ENCODE measurements around the gene COPZ1. TPM values are rescaled to one million over a fixed set of nuclear protein-coding genes. Genes with fewer than 3 reads are reported as not detected.

COPZ1 gene
- total RNA-seq, 1 donor from 2014 or later = 129 TPM

DNA sequence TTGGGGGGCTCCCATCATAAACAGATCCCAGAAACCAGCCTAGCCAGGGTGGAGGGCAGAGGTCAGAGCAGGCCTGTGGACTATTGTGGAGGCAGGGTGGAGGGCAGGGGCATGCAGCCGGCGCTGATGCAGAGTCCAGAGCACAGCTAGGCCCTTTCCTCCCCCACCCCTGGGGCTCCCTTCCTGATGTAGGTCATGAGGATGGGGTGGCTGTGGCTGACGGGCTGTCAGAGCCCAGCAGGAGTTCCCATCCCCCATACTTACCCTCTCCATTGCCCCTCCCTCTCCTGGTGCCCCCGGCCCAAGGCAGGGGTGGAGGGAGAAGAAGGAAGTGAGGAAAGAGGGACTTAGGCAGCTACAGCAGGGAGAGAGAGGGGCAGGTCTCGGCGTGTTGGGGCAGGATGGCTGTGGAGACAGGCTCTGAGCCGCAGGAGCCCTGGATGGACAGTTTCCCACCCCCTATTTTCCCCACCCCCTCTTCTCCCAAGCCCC is 65.3 kb downstream of the COPZ1 start:
- no peak for DNase-seq
- no peaks in the 10 kb centered on the region for H3K9me3 ChIP-seq
- H3K4me3 ChIP-seq = no peak overlapping the region
- H3K27me3 ChIP-seq (ENCODE audit: low read depth) = no peaks in the 10 kb centered on the region
- intact Hi-C loops (cut with DNase I) = no loop called here
- H3K36me3 ChIP-seq = peaks cover 17% of the 10 kb centered on the region
- no peak overlapping the region for H3K27ac ChIP-seq
- ATAC-seq = peak in 1 of 2 donors; percentile 5
- H3K4me1 ChIP-seq = peaks cover 37% of the 10 kb centered on the region
- no peak for TF ChIP-seq CTCF (IDR thresholded peaks at IDR 0.05)

- peaks cover 37% of the 10 kb centered on the region for H3K4me1 ChIP-seq
- no peaks in the 10 kb centered on the region for H3K27me3 ChIP-seq (ENCODE audit: low read depth)
- peaks cover 24% of the 10 kb centered on the region for H3K36me3 ChIP-seq
- ATAC-seq (peak; percentile 56 to 62), DNase-seq (no peak)
- intact Hi-C loops (cut with DNase I) = no loop called here
- peak overlapping the region; percentile 48 for H3K4me3 ChIP-seq
- no peak overlapping the region for H3K27ac ChIP-seq
- TF ChIP-seq CTCF (IDR thresholded peaks at IDR 0.05) = no peak
- no peaks in the 10 kb centered on the region for H3K9me3 ChIP-seq
These were observed 66.0 kb downstream of the COPZ1 start for GRCh38 chr12:54390668-54391551.

DNA sequence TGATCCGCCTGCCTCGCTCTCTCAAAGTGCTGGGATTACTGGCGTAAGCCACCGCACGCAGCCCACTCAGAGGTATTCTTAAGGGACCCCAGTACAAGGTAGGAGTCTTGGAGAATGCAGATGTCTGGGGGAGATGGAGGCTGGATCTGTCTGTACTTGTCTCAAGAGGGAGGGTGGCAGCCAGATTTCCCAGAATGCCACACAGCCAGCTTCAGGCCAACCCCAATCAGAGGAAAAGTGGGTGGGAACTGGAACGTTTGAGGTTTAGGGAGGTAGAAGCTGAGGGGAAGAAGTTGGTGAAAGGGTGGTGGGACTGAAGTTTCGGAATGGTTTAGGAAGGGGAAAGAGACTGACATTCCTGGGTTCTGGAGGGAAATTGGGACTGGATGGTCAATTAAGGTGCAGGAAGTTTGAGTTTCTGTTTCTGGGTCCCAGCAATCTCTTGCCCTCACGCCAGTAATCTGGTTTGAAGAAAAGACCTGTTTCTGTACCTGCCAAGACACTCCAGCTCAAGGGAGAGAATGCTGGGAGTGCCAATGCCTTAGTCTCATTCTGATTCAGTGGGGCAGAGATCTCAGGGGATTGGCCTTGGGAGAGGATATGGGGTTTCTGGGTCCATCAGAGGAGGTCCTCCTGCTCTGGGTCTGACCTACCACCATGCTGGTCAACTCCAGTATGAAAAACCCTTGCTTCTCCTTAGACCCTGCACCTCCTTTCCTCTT is 67.7 kb downstream of the COPZ1 start:
- peaks cover 41% of the 10 kb centered on the region for H3K36me3 ChIP-seq
- no peak overlapping the region for H3K27ac ChIP-seq
- no peak for ATAC-seq
- intact Hi-C loops (cut with DNase I) = no loop called here
- no peaks in the 10 kb centered on the region for H3K27me3 ChIP-seq (ENCODE audit: low read depth)
- no peak overlapping the region for H3K4me3 ChIP-seq
- no peak for DNase-seq
- H3K9me3 ChIP-seq = no peaks in the 10 kb centered on the region
- H3K4me1 ChIP-seq = peaks cover 37% of the 10 kb centered on the region
- no peak for TF ChIP-seq CTCF (IDR thresholded peaks at IDR 0.05)

DNA sequence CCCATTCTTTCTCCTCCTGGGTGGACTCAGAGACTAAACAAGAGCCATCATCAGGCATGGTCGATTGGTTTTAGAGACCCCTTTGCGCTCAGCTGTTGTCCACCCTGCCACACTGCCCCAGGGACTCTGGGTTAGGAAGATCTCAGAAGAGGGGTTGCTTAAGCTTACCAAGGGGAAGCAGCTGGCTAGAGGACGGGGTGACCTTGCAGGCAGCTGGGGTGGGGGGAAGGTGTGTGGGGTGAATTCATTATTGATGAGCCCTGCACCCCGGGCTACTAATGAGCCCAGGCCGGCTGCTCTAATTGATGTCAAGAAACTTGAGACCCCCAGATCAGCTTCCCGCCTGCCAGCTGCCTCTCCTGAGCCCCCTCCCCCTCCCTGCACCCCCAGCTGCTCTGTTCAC is 68.3 kb downstream of the COPZ1 start:
- TF ChIP-seq CTCF (IDR thresholded peaks at IDR 0.05) = no peak
- ATAC-seq (no peak), DNase-seq (no peak)
- intact Hi-C loops (cut with DNase I) = no loop called here
- no peaks in the 10 kb centered on the region for H3K27me3 ChIP-seq (ENCODE audit: low read depth)
- H3K27ac ChIP-seq = no peak overlapping the region
- no peak overlapping the region for H3K4me3 ChIP-seq
- no peaks in the 10 kb centered on the region for H3K9me3 ChIP-seq
- H3K36me3 ChIP-seq = peaks cover 47% of the 10 kb centered on the region
- peaks cover 36% of the 10 kb centered on the region for H3K4me1 ChIP-seq

GRCh38 chr12:54393743-54394142 is 68.8 kb downstream of the COPZ1 start:
- Histone ChIP-seq H3K27ac (peak overlapping the region; percentile 21), H3K9me3 (no peaks in the 10 kb centered on the region), H3K27me3 (ENCODE audit: low read depth) (no peaks in the 10 kb centered on the region), H3K4me1 (peaks cover 31% of the 10 kb centered on the region), H3K36me3 (peaks cover 52% of the 10 kb centered on the region), H3K4me3 (no peak overlapping the region)
- ATAC-seq (peak in 1 of 2 donors; percentile 7), DNase-seq (no peak)
- intact Hi-C loops (cut with DNase I) = no loop called here
- no peak for TF ChIP-seq CTCF (IDR thresholded peaks at IDR 0.05)
